ENCODE results near the gene OR56A4.
"Not testable (repeated sequence)": the region's sequence is repeated elsewhere in the genome, so short reads cannot be mapped to it uniquely, and the experiment has no call there.

Gene OR56A4

GRCh38 chr11:5966958-5967357 is 39.8 kb downstream of the OR56A4 start:
- no peak overlapping the region for H3K27ac ChIP-seq
- DNase-seq (ENCODE audit: low read depth, low spot score) = no peak

DNA sequence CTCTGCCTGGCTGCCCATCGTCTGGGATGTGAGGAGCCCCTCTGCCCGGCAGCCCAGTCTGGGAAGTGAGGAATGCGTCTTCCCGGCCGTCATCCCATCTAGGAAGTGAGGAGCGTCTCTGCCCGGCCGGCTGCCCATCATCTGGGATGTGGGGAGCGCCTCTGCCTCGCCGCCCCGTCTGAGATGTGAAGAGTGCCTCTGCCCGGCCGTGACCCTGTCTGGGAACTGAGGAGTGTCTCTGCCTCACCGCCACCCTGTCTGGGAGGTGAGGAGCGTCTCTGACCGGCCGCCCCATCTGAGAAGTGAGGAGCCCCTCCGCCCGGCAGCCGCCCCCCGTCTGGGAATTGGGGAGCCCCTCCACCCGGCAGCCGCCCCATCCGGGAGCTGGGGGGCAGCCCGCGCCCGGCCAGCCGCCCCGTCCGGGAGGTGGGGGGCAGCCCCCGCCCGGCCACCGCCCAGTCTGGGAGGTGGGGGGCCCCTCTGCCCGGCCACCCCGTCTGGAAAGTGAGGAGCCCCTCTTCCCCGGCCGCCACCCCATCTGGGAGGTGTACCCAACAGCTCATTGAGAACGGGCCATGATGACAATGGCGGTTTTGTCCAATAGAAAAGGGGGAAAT is 45.9 kb downstream of the OR56A4 start:
- not testable (repeated sequence) for DNase-seq (ENCODE audit: low read depth, low spot score); H3K27ac ChIP-seq

- no peak for DNase-seq (ENCODE audit: low read depth, low spot score)
- no peak overlapping the region for H3K27ac ChIP-seq
These were observed 51.2 kb downstream of the OR56A4 start for GRCh38 chr11:5955586-5955985.
